Activated CD8-positive, alpha-beta T cell treated with anti-CD3 and anti-CD28 coated beads, Interleukin-2, amount 10 ng/mL, durations not matched to agents 7 days and 5 days (primary cell): ENCODE data around the gene SCUBE3. TPM values are rescaled to one million over a fixed set of nuclear protein-coding genes. Genes with fewer than 3 reads are reported as not detected.

ENCODE experiments used
- ATAC-seq: fragments of 150-1000 bp; cut with Tn5 transposase; one replicate; pipeline ENCODE4 v1.10.0; 2021; ENCODE audit warnings: moderate library complexity
- CTCF ChIA-PET: fragments of 350-600 bp; sonication (Branson Sonifier 250); formaldehyde crosslinking; loops from one replicate; lab custom pipeline; 2021; ENCODE audit warnings: antibody characterized with exemption; lab: Charles Lee
- POLR2A ChIA-PET: fragments of 350-600 bp; sonication (Branson Sonifier 250); formaldehyde crosslinking; loops from one replicate; lab custom pipeline; 2021; ENCODE audit warnings: antibody characterized with exemption; lab: Charles Lee
- DNase-seq: peaks from one replicate; pipeline ENCODE4 v3.0.0-alpha.2; 2020
- H3K27ac Mint-ChIP-seq: one replicate; pipeline ENCODE4 v1.8.0; 2021; ENCODE audit warnings: mild to moderate bottlenecking, mixed read lengths
- H3K27me3 Mint-ChIP-seq: one replicate; pipeline ENCODE4 v1.8.0; 2021; ENCODE audit warnings: low read depth, mixed read lengths
- H3K36me3 Mint-ChIP-seq: one replicate; pipeline ENCODE4 v1.8.0; 2021; ENCODE audit warnings: low read depth, mixed read lengths
- H3K4me1 Mint-ChIP-seq: one replicate; pipeline ENCODE4 v1.8.0; 2021; ENCODE audit warnings: low read depth, mixed read lengths
- H3K4me3 Mint-ChIP-seq: one replicate; pipeline ENCODE4 v1.8.0; 2021; ENCODE audit warnings: mild to moderate bottlenecking, mixed read lengths
- H3K9me3 Mint-ChIP-seq: one replicate; pipeline ENCODE4 v1.8.0; 2022; ENCODE audit warnings: mixed read lengths; ENCODE audit not compliant: insufficient read depth
- total RNA-seq, 2 experiments: library from RNA; stranded (reverse); gene quantifications; one replicate each; pipeline ENCODE4 v1.2.3, GENCODE V29; 2021

The SCUBE3 gene
- under 1 TPM in 1 of 2 experiments, not detected in 1; 0.03 TPM for total RNA-seq

DNA sequence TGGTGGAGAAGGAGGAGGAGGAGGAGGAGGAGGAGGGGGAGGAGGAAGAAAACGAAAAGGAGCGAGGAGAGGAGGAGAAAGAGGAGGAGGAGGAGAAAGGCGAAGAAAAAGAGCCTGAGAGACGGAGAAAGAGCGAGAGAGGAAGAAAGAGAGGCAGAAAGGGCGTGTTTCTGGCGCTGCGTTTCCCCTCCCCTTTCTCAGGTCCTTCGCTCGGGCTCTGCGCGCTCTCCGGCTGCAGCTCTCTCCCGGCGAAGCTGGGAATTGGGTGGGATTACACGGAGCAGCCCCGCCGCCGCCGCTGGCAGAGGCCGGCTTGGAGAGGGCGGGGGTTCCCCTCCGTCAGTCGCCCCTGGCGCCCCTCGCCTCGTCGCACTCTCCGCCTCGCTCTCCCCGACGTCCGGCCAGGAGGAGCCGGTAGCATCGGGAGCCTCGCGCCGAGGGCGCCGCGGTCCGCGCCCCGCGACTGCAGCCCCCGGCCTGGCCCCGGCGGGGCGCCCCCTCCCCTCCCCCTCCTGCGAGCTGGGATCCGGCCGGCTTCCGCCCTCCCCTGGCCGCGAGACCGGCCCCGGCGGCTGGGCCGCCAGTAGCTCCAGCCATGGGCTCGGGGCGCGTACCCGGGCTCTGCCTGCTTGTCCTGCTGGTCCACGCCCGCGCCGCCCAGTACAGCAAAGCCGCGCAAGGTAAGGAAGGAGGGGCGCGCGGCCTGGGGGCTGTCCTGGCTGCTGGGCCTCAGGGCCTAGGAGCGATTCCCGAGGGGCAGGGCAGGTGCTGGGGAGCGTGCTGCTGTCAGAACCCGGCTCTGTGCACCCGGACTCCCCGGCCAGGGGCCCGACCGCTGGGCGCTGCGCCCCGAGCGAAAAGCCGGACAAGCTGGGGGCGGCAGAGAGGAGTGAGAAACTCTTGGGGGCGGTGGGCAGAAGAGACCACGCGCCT is at the start of gene SCUBE3:
Gene SCUBE3, plus strand, starts transcription at position 133 of the 933 bp plus-strand sequence. Its CDS starts 463 bp downstream, at position 596.
- peak within 1 kb of the TSS; percentile 44 for H3K4me3 Mint-ChIP-seq
- ChIA-PET POLR2A (no interaction called here), CTCF (interaction anchor here (0.8 kb wide), 1 partner anchor 9 kb away, joined by 5 read pairs; no protein-coding TSS in a partner anchor)
- H3K9me3 Mint-ChIP-seq, result no peaks in the 10 kb centered on the region
- DNase-seq, result peak; percentile 32
- peaks cover 6% of the 10 kb centered on the region for H3K4me1 Mint-ChIP-seq
- no peaks in the 10 kb centered on the region for H3K36me3 Mint-ChIP-seq
- peaks cover 61% of the 10 kb centered on the region for H3K27me3 Mint-ChIP-seq
- peak; percentile 62 for ATAC-seq
- H3K27ac Mint-ChIP-seq, result no peak within 1 kb of the TSS

DNA sequence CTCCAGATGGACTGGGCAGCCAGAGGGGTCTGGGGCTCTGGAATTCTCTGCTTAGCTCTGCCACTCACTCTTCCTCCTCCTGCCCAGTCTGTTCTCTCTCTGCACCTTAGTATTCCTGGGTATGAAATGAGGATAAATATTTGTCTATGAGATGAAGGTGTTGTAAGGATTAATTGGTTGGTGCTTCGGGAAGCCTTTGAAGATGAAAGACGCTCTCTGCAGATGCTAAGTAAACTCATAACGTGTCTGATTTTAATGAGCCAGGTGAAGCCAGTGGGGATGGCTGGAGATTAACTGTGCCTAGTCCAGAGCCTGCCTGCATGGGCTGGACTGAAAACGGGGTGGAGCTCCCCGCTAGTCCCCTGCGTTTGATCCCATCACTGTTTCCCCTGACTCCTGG is 49.5 kb upstream of the SCUBE3 start:
- DNase-seq, result no peak
- Mint-ChIP-seq H3K27me3 (peaks cover 37% of the 10 kb centered on the region), H3K27ac (no peak overlapping the region), H3K36me3 (no peaks in the 10 kb centered on the region), H3K4me3 (no peak overlapping the region), H3K4me1 (no peaks in the 10 kb centered on the region), H3K9me3 (no peaks in the 10 kb centered on the region)
- CTCF ChIA-PET, result no interaction called here
- ATAC-seq, result no peak
- POLR2A ChIA-PET, result no interaction called here

DNA sequence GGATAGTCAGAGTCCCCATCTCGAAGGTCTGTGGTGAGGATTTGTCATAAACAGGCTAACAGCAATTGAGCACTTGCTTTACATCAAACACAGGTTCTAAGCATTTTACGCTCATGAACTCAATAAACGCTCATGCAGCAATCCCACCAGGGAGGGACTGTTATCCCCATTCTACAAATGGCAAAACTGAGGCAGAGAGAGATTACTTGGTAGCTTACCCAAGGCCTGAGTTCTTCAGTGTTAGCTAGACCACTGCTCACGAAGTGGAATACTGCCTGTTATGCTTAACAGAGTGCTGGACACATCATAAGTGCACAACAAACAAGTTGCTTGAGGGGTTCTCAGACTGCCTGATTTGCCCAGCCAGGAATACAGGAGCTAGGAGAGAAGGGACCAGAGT is 48.9 kb upstream of the SCUBE3 start:
- ChIA-PET CTCF (interaction anchor here (0.7 kb wide), 1 partner anchor 14 kb away, joined by 3 read pairs; no protein-coding TSS in a partner anchor), POLR2A (no interaction called here)
- Mint-ChIP-seq H3K4me3 (no peak overlapping the region), H3K27me3 (peaks cover 41% of the 10 kb centered on the region), H3K4me1 (no peaks in the 10 kb centered on the region), H3K36me3 (peaks cover 3% of the 10 kb centered on the region), H3K27ac (no peak overlapping the region), H3K9me3 (no peaks in the 10 kb centered on the region)
- ATAC-seq (no peak), DNase-seq (no peak)

DNA sequence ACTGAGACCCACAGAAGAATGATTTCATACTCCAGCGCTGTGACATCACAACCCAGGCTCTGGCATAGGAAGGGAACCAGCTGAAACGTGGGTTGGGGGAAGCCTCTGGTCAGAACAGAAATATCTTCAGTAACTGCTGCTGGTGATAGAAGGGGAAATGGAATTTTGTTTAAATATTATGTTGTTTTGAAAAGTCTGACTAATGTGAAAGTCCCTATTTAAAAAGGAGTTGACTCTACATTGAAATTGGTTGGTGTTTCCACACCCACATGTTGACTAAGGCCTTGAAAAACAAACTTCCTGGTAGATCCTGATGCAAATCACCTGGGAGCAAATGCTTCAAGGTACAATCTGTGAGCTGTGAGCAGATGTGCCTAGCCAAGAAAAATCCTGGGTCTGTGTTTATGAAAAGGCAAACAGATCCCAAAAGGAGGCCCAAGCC is 48.1 kb upstream of the SCUBE3 start:
- Mint-ChIP-seq H3K9me3 (no peaks in the 10 kb centered on the region), H3K4me3 (no peak overlapping the region), H3K27me3 (peaks cover 41% of the 10 kb centered on the region), H3K27ac (no peak overlapping the region), H3K4me1 (no peaks in the 10 kb centered on the region), H3K36me3 (peaks cover 3% of the 10 kb centered on the region)
- no peak for DNase-seq
- ChIA-PET CTCF (interaction anchor here (0.7 to 1.2 kb wide), 2 partner anchors 15 to 38 kb away, joined by 3 read pairs; no protein-coding TSS in a partner anchor), POLR2A (no interaction called here)
- no peak for ATAC-seq

DNA sequence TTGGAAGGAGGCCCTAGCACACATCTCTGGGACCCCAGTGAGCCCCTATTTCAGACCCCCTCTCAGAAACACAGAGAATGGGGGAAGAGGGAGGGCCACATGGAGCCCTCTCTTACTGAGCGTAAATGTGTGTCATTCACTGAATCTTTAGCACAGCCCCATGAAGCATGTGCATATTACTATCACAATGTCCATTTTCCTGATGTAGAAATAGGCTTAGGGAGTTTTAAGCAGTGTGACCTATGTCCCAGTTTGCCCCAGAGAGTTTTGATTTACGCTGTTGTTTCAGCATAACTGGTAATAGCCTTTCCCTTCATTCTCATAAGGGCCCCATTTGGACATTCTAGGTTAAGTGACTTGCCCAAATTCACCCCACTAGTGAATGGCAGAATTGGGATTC is 47.6 kb upstream of the SCUBE3 start:
- DNase-seq, result no peak
- no peaks in the 10 kb centered on the region for H3K4me1 Mint-ChIP-seq
- POLR2A ChIA-PET, result interaction anchor here (0.9 kb wide), 1 partner anchor 8 kb away, joined by 3 read pairs; no protein-coding TSS in a partner anchor
- H3K9me3 Mint-ChIP-seq, result no peaks in the 10 kb centered on the region
- H3K36me3 Mint-ChIP-seq, result peaks cover 3% of the 10 kb centered on the region
- CTCF ChIA-PET, result interaction anchor here (0.9 to 1.2 kb wide), 2 partner anchors 19 to 37 kb away, joined by 3 to 4 read pairs; no protein-coding TSS in a partner anchor
- H3K27me3 Mint-ChIP-seq, result peaks cover 38% of the 10 kb centered on the region
- no peak overlapping the region for H3K4me3 Mint-ChIP-seq
- H3K27ac Mint-ChIP-seq, result no peak overlapping the region
- ATAC-seq, result no peak

DNA sequence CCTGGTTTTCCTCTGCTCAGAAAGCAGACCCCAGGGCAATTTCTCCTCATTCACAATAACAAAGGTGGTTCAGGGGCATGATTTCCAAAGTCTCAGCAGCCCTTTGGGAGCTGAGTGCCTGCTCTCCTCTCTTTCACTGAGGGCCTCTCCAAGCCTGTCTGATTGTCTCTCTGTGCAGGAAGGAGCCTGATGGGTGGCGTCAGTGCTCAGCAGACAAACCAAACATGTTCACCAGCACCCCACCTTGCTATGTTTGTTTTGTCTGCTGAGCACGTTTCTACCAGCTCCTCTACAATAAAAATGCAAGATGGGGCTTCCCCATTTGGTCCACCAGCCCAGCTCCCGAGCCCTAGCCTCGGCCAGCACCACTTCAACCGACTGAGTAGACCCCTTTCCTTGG is 47.2 kb upstream of the SCUBE3 start:
- Mint-ChIP-seq H3K27ac (no peak overlapping the region), H3K36me3 (peaks cover 3% of the 10 kb centered on the region), H3K27me3 (peaks cover 35% of the 10 kb centered on the region), H3K4me3 (no peak overlapping the region), H3K9me3 (no peaks in the 10 kb centered on the region), H3K4me1 (no peaks in the 10 kb centered on the region)
- ATAC-seq, result no peak
- ChIA-PET CTCF (interaction anchor here (0.9 to 1.2 kb wide), 2 partner anchors 20 to 37 kb away, joined by 3 to 4 read pairs; no protein-coding TSS in a partner anchor), POLR2A (interaction anchor here (0.9 kb wide), 1 partner anchor 9 kb away, joined by 3 read pairs; no protein-coding TSS in a partner anchor)
- DNase-seq, result no peak

DNA sequence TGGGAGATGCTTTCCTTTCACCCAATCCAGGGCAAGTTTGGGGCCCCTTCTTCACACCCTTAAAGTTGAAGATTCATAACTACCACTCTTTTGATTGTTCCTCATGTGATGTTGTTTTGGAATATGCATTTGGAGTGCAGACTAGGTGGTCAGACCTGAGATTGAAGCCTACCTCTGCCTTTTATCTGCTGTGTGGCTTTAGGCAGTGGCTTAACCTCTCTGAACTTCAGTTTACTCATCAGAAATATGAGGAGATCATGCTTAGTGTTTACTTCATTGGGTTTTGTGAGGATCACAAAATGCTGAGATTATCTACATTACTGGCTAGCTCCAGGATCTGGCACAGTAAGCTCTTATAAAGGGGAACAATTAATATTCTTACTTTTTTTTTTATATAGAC is 46.3 kb upstream of the SCUBE3 start:
- no peaks in the 10 kb centered on the region for H3K4me1 Mint-ChIP-seq
- H3K4me3 Mint-ChIP-seq, result no peak overlapping the region
- H3K27ac Mint-ChIP-seq, result no peak overlapping the region
- H3K9me3 Mint-ChIP-seq, result no peaks in the 10 kb centered on the region
- CTCF ChIA-PET, result interaction anchor here (1.6 kb wide), 1 partner anchor 38 kb away, joined by 6 read pairs; no protein-coding TSS in a partner anchor
- peaks cover 3% of the 10 kb centered on the region for H3K36me3 Mint-ChIP-seq
- peaks cover 30% of the 10 kb centered on the region for H3K27me3 Mint-ChIP-seq
- POLR2A ChIA-PET, result no interaction called here
- DNase-seq (no peak), ATAC-seq (no peak)

DNA sequence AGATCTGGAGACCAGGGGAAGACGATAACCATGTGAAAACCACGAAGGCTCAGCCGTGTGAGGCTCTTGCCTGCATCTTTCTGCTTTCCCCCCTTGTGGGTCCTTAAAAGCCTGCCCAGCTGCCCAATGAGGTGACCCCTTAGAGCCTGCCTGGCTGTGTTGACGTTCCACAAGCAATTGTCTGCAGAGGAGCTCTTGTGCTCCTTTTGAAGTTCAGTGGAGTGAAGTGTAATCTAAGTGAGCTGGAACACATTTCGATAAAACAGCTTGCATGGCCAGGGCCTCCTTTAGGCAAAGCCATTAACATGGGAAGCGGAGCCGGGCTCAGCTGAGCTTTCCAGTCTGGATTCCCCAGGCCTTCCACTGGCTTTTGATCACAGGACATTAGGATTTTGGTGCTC is 45.3 kb upstream of the SCUBE3 start:
- Mint-ChIP-seq H3K9me3 (no peaks in the 10 kb centered on the region), H3K27ac (no peak overlapping the region), H3K27me3 (peaks cover 22% of the 10 kb centered on the region), H3K36me3 (peaks cover 3% of the 10 kb centered on the region), H3K4me3 (no peak overlapping the region), H3K4me1 (peaks cover 2% of the 10 kb centered on the region)
- CTCF ChIA-PET, result interaction anchor here (1.6 kb wide), 1 partner anchor 37 kb away, joined by 6 read pairs; no protein-coding TSS in a partner anchor
- POLR2A ChIA-PET, result no interaction called here
- DNase-seq (no peak), ATAC-seq (no peak)

DNA sequence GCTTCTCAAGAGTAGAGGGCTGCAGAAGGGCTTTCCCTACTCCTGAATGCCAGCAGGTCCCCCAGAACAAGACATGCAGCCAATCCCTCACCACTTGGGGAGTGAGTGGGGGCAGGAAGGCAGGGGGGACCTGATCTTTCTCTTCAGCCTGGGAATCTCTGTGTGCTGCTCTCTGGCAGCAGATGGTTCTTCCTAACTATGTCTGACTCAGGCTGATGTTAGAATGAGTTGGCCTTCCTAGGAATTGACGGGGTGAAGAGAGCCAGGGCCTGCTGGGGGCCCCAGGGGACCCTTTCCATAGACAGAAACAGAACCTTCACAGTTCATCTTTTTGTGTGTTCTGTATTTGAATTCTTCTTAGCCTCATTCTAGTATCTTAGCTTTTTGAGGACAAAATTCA is 43.6 kb upstream of the SCUBE3 start:
- no peak for DNase-seq
- H3K9me3 Mint-ChIP-seq, result no peaks in the 10 kb centered on the region
- ChIA-PET POLR2A (no interaction called here), CTCF (no interaction called here)
- no peak overlapping the region for H3K27ac Mint-ChIP-seq
- H3K27me3 Mint-ChIP-seq, result peaks cover 13% of the 10 kb centered on the region
- ATAC-seq, result no peak
- H3K4me3 Mint-ChIP-seq, result no peak overlapping the region
- peaks cover 7% of the 10 kb centered on the region for H3K4me1 Mint-ChIP-seq
- H3K36me3 Mint-ChIP-seq, result peaks cover 3% of the 10 kb centered on the region

DNA sequence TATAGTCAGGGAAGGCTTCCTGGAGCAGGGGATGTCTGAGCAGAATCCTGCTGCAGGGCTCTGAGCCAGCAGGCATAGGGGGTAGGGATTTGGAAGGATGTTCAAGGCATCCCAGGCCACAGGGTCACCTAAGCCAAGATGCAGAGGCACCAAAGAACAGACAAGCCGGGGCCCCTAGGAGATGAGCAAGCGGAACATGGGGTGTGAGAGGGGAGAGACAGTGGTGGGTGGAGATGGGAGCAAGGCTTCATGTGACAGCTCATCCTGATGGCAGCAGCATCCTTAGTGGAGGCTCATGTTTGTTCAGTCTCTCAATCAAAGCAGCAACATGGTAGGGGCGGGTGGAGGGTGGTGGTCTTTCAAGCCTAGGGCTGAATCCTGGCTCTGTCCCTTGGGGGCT is 42.9 kb upstream of the SCUBE3 start:
- Mint-ChIP-seq H3K36me3 (peaks cover 3% of the 10 kb centered on the region), H3K4me3 (no peak overlapping the region), H3K4me1 (peaks cover 7% of the 10 kb centered on the region), H3K27ac (no peak overlapping the region), H3K9me3 (no peaks in the 10 kb centered on the region), H3K27me3 (peaks cover 14% of the 10 kb centered on the region)
- ChIA-PET POLR2A (no interaction called here), CTCF (no interaction called here)
- DNase-seq (no peak), ATAC-seq (no peak)

DNA sequence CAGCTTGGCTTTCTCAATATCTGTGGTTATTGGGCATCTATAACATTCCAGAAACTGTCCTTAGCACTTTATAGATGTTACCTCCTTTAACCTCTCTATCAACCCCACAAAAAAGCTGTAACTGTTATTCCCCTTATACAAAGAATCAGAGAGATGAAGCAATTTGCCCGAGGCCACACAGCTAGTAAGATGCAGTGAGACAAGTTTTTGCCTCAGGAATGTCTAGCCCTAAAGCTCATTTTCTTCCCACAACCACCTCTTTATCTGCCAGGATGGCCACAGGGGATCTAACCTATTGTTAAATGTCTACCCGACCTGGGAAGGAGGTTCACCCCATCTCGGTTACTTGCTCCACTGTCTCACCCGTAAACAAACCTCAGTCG is 40.7 kb upstream of the SCUBE3 start:
- peaks cover 7% of the 10 kb centered on the region for H3K4me1 Mint-ChIP-seq
- H3K27ac Mint-ChIP-seq, result no peak overlapping the region
- DNase-seq (no peak), ATAC-seq (no peak)
- ChIA-PET CTCF (interaction anchor here (1.0 to 2.2 kb wide), 3 partner anchors 32 to 68 kb away, joined by 3 to 9 read pairs (median 8); no protein-coding TSS in a partner anchor), POLR2A (no interaction called here)
- H3K9me3 Mint-ChIP-seq, result no peaks in the 10 kb centered on the region
- peaks cover 23% of the 10 kb centered on the region for H3K27me3 Mint-ChIP-seq
- peaks cover 3% of the 10 kb centered on the region for H3K36me3 Mint-ChIP-seq
- H3K4me3 Mint-ChIP-seq, result no peak overlapping the region
